GM12878 (cell line): Measurements from ENCODE around the gene SRCIN1. TPM values are rescaled to one million over a fixed set of nuclear protein-coding genes. Genes with fewer than 3 reads are reported as not detected.

Experiments used
- ATAC-seq: fragments of 200-7000 bp; cut with Tn5 transposase; 3 replicates; pipeline ENCODE4 v1.9.1; 2020; ENCODE audit warnings: mild to moderate bottlenecking, moderate library complexity
- BruUV-seq: library from RNA; stranded (reverse); fragments of 400-500 nt; replicated peaks from 2 replicates; lab custom pipeline; 2021; lab: Mats Ljungman, UMichigan
- CTCF ChIA-PET: fragments of 300-600 bp; sonication (Branson Sonifier 250); formaldehyde crosslinking; extraction: SDS; loops from one replicate; lab custom pipeline; 2021; ENCODE audit warnings: inconsistent platforms; lab: Yijun Ruan, JAX
- POLR2A ChIA-PET: fragments of 350-600 bp; formaldehyde crosslinking; extraction: SDS; loops from one replicate; lab custom pipeline; 2021; ENCODE audit warnings: inconsistent platforms; lab: Charles Lee
- RAD21 ChIA-PET: fragments of 300-600 bp; sonication (Branson Sonifier 250); formaldehyde crosslinking; loops from one replicate; lab custom pipeline; 2023; ENCODE audit warnings: antibody characterized with exemption; ENCODE audit not compliant: unreplicated experiment; lab: Charles Lee
- SMC1A ChIA-PET: fragments of 300-600 bp; sonication (Branson Sonifier 250); formaldehyde crosslinking; loops from one replicate; lab custom pipeline; 2023; ENCODE audit not compliant: unreplicated experiment, uncharacterized antibody; lab: Charles Lee
- DNase-seq: peaks from one replicate; pipeline ENCODE4 v3.0.0-alpha.2; 2011; ENCODE audit warnings: low read depth, low spot score
- FAIRE-seq: peaks from 3 replicates; lab custom pipeline; 2011; peaks lifted over from hg19 to GRCh38; lab: Jason Lieb, UNC
- H2AFZ ChIP-seq: 2 replicates; pipeline ENCODE4 v1.6.0; 2011; ENCODE audit warnings: low read depth, low read length, control low read depth; ENCODE audit not compliant: control insufficient read depth
- H3K27ac ChIP-seq: 2 replicates; pipeline ENCODE4 v1.5.1; 2011; ENCODE audit warnings: control low read depth; ENCODE audit not compliant: control insufficient read depth, insufficient read depth
- H3K27me3 ChIP-seq, 2 experiments: replicated peaks in 1 of 2; 2 replicates each; pipeline versions ENCODE4 v1.6.0 to v1.6.1; 2011; ENCODE audit warnings: low read length in 1 of 2; ENCODE audit not compliant: control insufficient read depth in 2 of 2, insufficient read depth in 2 of 2
- H3K36me3 ChIP-seq, 2 experiments: 2 replicates each; pipeline ENCODE4 v1.5.1; 2011; ENCODE audit warnings: low read length in 1 of 2; ENCODE audit not compliant: control insufficient read depth in 2 of 2, insufficient read depth in 2 of 2
- H3K4me1 ChIP-seq: 2 replicates; pipeline ENCODE4 v1.6.1; 2011; ENCODE audit warnings: mild to moderate bottlenecking, low read length, moderate library complexity, mixed read lengths; ENCODE audit not compliant: control insufficient read depth, insufficient read depth
- H3K4me2 ChIP-seq: 2 replicates; pipeline ENCODE4 v1.6.0; 2011; ENCODE audit warnings: control low read depth; ENCODE audit not compliant: control insufficient read depth, insufficient read depth
- H3K4me3 ChIP-seq: fragments of 200-600 bp; sonication (generic); 2 replicates; pipeline ENCODE4 v1.5.1; 2016
- H3K79me2 ChIP-seq: 2 replicates; pipeline ENCODE4 v1.6.0; 2011; ENCODE audit warnings: low read length; ENCODE audit not compliant: control insufficient read depth, insufficient read depth
- H3K9ac ChIP-seq: 2 replicates; pipeline ENCODE4 v1.8.0; 2011; ENCODE audit warnings: low read length, control low read depth, mixed read lengths; ENCODE audit not compliant: control insufficient read depth, insufficient read depth
- H3K9me3 ChIP-seq: replicated peaks from 3 replicates; pipeline ENCODE4 v1.5.1; 2011; ENCODE audit warnings: mild to moderate bottlenecking, low read length; ENCODE audit not compliant: control insufficient read depth, insufficient read depth
- H4K20me1 ChIP-seq: 2 replicates; pipeline ENCODE4 v1.6.0; 2011; ENCODE audit not compliant: control insufficient read depth, insufficient read depth
- BCLAF1 ChIP-seq: fragments of 450-650 bp; IDR thresholded peaks from 2 replicates; pipeline ENCODE4 v1.6.1; 2017; ENCODE audit warnings: antibody characterized with exemption, mild to moderate bottlenecking, moderate library complexity
- CBX5 ChIP-seq: sonication (generic); IDR thresholded peaks from 2 replicates; pipeline ENCODE4 v1.6.1; 2016; ENCODE audit warnings: low read depth, moderate library complexity, mild to moderate bottlenecking, inconsistent platforms
- ETV6 ChIP-seq, 2 experiments: fragments of 450-650 bp in 1 of 2; IDR thresholded peaks in 1 of 2; conservative IDR thresholded peaks in 1 of 2; 2 replicates each; pipeline ENCODE4 v1.6.1; 2014; ENCODE audit warnings: antibody characterized with exemption in 1 of 2, borderline replicate concordance in 1 of 2, low read depth in 1 of 2, mild to moderate bottlenecking in 1 of 2, moderate library complexity in 1 of 2
- FOXK2 ChIP-seq: fragments of 450-650 bp; IDR thresholded peaks from 2 replicates; pipeline ENCODE4 v1.6.1; 2017; ENCODE audit warnings: mild to moderate bottlenecking, moderate library complexity
- GABPA ChIP-seq: IDR thresholded peaks from 2 replicates; pipeline ENCODE4 v1.6.1; 2014; ENCODE audit warnings: antibody characterized with exemption, low read depth, mild to moderate bottlenecking, inconsistent platforms
- HDAC6 ChIP-seq: fragments of 200-600 bp; sonication (generic); IDR thresholded peaks from one replicate; pipeline ENCODE4 v1.8.0; 2017; ENCODE audit warnings: antibody characterized with exemption; ENCODE audit not compliant: unreplicated experiment
- JUNB ChIP-seq: IDR thresholded peaks from 2 replicates; pipeline ENCODE4 v1.6.1; 2016; ENCODE audit warnings: antibody characterized with exemption, mild to moderate bottlenecking
- POLR2AphosphoS2 ChIP-seq: IDR thresholded peaks from 2 replicates; pipeline ENCODE4 v1.6.1; 2011; ENCODE audit warnings: low read depth, mild to moderate bottlenecking, low read length, improper control_type of control experiment, moderate library complexity
- POLR2AphosphoS5 ChIP-seq: IDR thresholded peaks from 2 replicates; pipeline ENCODE4 v1.6.1; 2011; ENCODE audit warnings: mild to moderate bottlenecking, low read length, inconsistent platforms
- RAD51 ChIP-seq: fragments of 450-650 bp; IDR thresholded peaks from 2 replicates; pipeline ENCODE4 v1.6.1; 2016; ENCODE audit warnings: moderate library complexity, mild to moderate bottlenecking, inconsistent platforms
- SPI1 ChIP-seq: IDR thresholded peaks from 2 replicates; pipeline ENCODE4 v1.6.1; 2011; ENCODE audit warnings: low read depth, mild to moderate bottlenecking, low read length, moderate library complexity, borderline replicate concordance; ENCODE audit not compliant: insufficient read depth
- ZNF207 ChIP-seq: fragments of 450-650 bp; IDR thresholded peaks from 2 replicates; pipeline ENCODE4 v1.6.1; 2014; ENCODE audit warnings: antibody characterized with exemption, mild to moderate bottlenecking, borderline replicate concordance
- ZNF217 ChIP-seq: fragments of 450-650 bp; IDR thresholded peaks from 2 replicates; pipeline ENCODE4 v1.6.1; 2017; ENCODE audit warnings: antibody characterized with exemption, mild to moderate bottlenecking
- ZNF274 ChIP-seq: IDR thresholded peaks from one replicate; pipeline ENCODE4 v1.8.0; 2011; ENCODE audit not compliant: insufficient read length, insufficient read depth
- WGBS: methylation state at CpG from one replicate; pipeline ENCODE4 v1.1.6; 2016; ENCODE audit warnings: low lambda C conversion rate; ENCODE audit not compliant: insufficient replicate concordance, insufficient coverage; ENCODE audit errors: missing lambda C conversion rate; 5-methylcytosine and 5-hydroxymethylcytosine counted together
- in situ Hi-C: fragments of 300-500 bp; cut with MboI; formaldehyde crosslinking; loops from 9 replicates; pipeline ENCODE4 v1.14.3; 2018; ENCODE audit warnings: mixed read lengths
- intact Hi-C: fragments of 100-400 bp; cut with micrococcal nuclease; formaldehyde crosslinking; loops from one replicate; pipeline ENCODE4 v1.14.2; 2022; ENCODE audit not compliant: unreplicated experiment
- polyA plus RNA-seq, 11 experiments: library from polyadenylated mRNA; depleted of rRNA in 4 of 11; unstranded in 6 of 11; stranded (reverse) in 5 of 11; fragments of >200 nt; fragmentation: Nextera tagmentation in 4 of 11; fragmentation: Illumina TruSeq in 1 of 11; extraction: Ambion mirVana in 4 of 11; extraction: Trizol in 1 of 11; gene quantifications; 1 replicate in 1 of 11; 2 replicates in 10 of 11; pipeline versions ENCODE4 v1.2.1 to v1.2.3, GENCODE V29; 2011 to 2016; ENCODE audit warnings: inconsistent platforms in 2 of 11, missing spikeins in 2 of 11, low read depth in 1 of 11
- total RNA-seq, 4 experiments: library from RNA; depleted of rRNA in 3 of 4; stranded (reverse); fragments of >200 nt in 3 of 4; fragmentation: Illumina TruSeq in 1 of 4; extraction: Trizol in 1 of 4; gene quantifications; 2 replicates each; pipeline versions ENCODE4 v1.2.1 to v1.2.3, GENCODE V29; 2013 to 2021
- TF ChIP-seq, protein P1 (sequence below): IDR thresholded peaks from 2 replicates; pipeline ENCODE4 v1.6.1; 2012; ENCODE audit warnings: mild to moderate bottlenecking, low read depth, low read length

The SRCIN1 gene
- total and polyA plus RNA-seq, 10 of the 15 experiments (the other 5 are each of a cell fraction or from before 2014, with no cell fraction given) = under 0.01 to 0.74 (median 0.20) TPM; not detected in 3

- SMC1A ChIA-PET = no interaction called here
- TF ChIP-seq ZNF217 = no peak
- no peak for TF ChIP-seq GABPA
- TF ChIP-seq CBX5 = no peak
- no peak for TF ChIP-seq POLR2AphosphoS5
- TF ChIP-seq ZNF274 = no peak
- TF ChIP-seq RAD51 = no peak
- no peak for TF ChIP-seq JUNB
- no peak for TF ChIP-seq POLR2AphosphoS2
- TF ChIP-seq ETV6 (conservative IDR thresholded peaks at IDR 0.05 in 1 of 2, IDR thresholded peaks at IDR 0.05 in 1 of 2; ENCODE audit: borderline replicate concordance in 1 of 2, low read depth in 1 of 2) = no peak
- TF ChIP-seq, protein P1, sequence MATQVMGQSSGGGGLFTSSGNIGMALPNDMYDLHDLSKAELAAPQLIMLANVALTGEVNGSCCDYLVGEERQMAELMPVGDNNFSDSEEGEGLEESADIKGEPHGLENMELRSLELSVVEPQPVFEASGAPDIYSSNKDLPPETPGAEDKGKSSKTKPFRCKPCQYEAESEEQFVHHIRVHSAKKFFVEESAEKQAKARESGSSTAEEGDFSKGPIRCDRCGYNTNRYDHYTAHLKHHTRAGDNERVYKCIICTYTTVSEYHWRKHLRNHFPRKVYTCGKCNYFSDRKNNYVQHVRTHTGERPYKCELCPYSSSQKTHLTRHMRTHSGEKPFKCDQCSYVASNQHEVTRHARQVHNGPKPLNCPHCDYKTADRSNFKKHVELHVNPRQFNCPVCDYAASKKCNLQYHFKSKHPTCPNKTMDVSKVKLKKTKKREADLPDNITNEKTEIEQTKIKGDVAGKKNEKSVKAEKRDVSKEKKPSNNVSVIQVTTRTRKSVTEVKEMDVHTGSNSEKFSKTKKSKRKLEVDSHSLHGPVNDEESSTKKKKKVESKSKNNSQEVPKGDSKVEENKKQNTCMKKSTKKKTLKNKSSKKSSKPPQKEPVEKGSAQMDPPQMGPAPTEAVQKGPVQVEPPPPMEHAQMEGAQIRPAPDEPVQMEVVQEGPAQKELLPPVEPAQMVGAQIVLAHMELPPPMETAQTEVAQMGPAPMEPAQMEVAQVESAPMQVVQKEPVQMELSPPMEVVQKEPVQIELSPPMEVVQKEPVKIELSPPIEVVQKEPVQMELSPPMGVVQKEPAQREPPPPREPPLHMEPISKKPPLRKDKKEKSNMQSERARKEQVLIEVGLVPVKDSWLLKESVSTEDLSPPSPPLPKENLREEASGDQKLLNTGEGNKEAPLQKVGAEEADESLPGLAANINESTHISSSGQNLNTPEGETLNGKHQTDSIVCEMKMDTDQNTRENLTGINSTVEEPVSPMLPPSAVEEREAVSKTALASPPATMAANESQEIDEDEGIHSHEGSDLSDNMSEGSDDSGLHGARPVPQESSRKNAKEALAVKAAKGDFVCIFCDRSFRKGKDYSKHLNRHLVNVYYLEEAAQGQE = no peak
- TF ChIP-seq ZNF207 = no peak
- TF ChIP-seq FOXK2 = no peak
- no peak for TF ChIP-seq SPI1
- TF ChIP-seq BCLAF1 = no peak
- no peak for TF ChIP-seq HDAC6
- Histone ChIP-seq H2AFZ (no peak overlapping the region), H3K4me3 (no peak overlapping the region), H3K9ac (no peak overlapping the region), H3K9me3 (no peaks in the 10 kb centered on the region), H3K4me2 (no peak overlapping the region), H3K79me2 (no peaks in the 10 kb centered on the region), H3K4me1 (peaks cover 8% of the 10 kb centered on the region), H3K36me3 (no peaks in the 10 kb centered on the region), H3K27ac (no peak overlapping the region), H4K20me1 (no peaks in the 10 kb centered on the region), H3K27me3 (peaks cover 23 to 30% of the 10 kb centered on the region in 2 experiments)
- in situ Hi-C loops = no loop called here
- DNase-seq = no peak
- CTCF ChIA-PET = interaction anchor here (1.7 to 3.1 kb wide), 2 partner anchors 9 to 17 kb away, joined by 5 to 15 read pairs; no protein-coding TSS in a partner anchor
- BruUV-seq = no TSS peak
- no peak for FAIRE-seq
- RAD21 ChIA-PET = interaction anchor here (3.6 kb wide), 1 partner anchor 9 kb away, joined by 14 read pairs; no protein-coding TSS in a partner anchor
- WGBS = 25% methylated on average over 2 of the region's 2 CpGs
- intact Hi-C loops = no loop called here
- ATAC-seq = no peak
- POLR2A ChIA-PET = interaction anchor here (0.7 kb wide), 1 partner anchor 31 kb away, joined by 5 read pairs; no protein-coding TSS in a partner anchor
Observed at GRCh38 chr17:38567350-38567749, 38.4 kb downstream of the SRCIN1 start.
